A549 (cell line): ENCODE measurements around the gene SLC6A18.

Source experiments
- CTCF ChIP-seq: fragments of >200 bp; sonication (Bioruptor Twin); formaldehyde crosslinking; IDR thresholded peaks from 3 replicates; pipeline ENCODE4 v1.5.1; 2016
- JUN ChIP-seq, 2 experiments: fragments of >200 bp; sonication (Bioruptor Twin); formaldehyde crosslinking; IDR thresholded peaks; 2 replicates in 1 of 2; 3 replicates in 1 of 2; pipeline ENCODE4 v1.6.1; 2016 to 2017
- KDM1A ChIP-seq: fragments of 200-600 bp; sonication (generic); IDR thresholded peaks from 2 replicates; pipeline ENCODE4 v1.6.1; 2016; ENCODE audit warnings: low read depth, mild to moderate bottlenecking
- POLR2A ChIP-seq: IDR thresholded peaks from 2 replicates; pipeline ENCODE4 v1.6.1; 2012; ENCODE audit warnings: mild to moderate bottlenecking, low read length
- RAD21 ChIP-seq, 2 experiments: fragments of >200 bp in 1 of 2; sonication (Bioruptor Twin) in 1 of 2; formaldehyde crosslinking in 1 of 2; IDR thresholded peaks in 1 of 2; conservative IDR thresholded peaks in 1 of 2; 2 replicates in 1 of 2; 3 replicates in 1 of 2; pipeline ENCODE4 v1.6.1; 2012 to 2018; ENCODE audit warnings: inconsistent platforms in 1 of 2
- RCOR1 ChIP-seq: fragments of 150-350 bp; IDR thresholded peaks from 2 replicates; pipeline ENCODE4 v1.6.1; 2014; ENCODE audit warnings: antibody characterized with exemption, low read length, low read depth

DNA sequence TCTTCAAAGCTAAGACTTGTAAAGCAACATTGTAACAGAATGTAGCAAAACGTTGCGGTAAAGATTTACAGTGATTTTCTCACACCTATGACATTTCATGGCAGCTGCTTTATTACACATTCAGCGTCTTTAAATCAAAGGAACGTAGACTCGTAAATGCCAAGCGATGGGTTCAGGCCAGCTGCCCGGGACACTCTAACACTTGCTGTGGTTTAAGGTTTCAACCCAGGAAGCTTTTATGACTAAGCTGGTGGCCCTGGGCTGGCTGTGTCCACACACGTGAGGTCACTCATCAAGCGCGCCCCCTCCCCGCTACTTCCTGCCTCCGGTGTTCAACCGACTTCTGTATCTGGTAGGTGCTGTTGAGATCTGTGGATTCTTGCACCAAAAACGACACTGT, 2.5 kb downstream of the SLC6A18 start:
- TF ChIP-seq JUN (IDR thresholded peaks at IDR 0.05), result no peak
- TF ChIP-seq CTCF, result no peak
- no peak for TF ChIP-seq KDM1A
- no peak for TF ChIP-seq POLR2A
- TF ChIP-seq RAD21 (conservative IDR thresholded peaks at IDR 0.05 in 1 of 2, IDR thresholded peaks at IDR 0.05 in 1 of 2), result no peak
- no peak for TF ChIP-seq RCOR1
